GM13977 (cell line): Measurements from ENCODE around the gene TAS2R16.

Source experiments
- DNase-seq: peaks from one replicate; pipeline ENCODE4 v3.0.0; 2012; ENCODE audit warnings: low spot score
- CTCF ChIP-seq: IDR thresholded peaks from 2 replicates; pipeline ENCODE4 v1.5.1; 2012; ENCODE audit warnings: mild to moderate bottlenecking, control low read depth; ENCODE audit not compliant: insufficient read depth; ENCODE audit errors: extremely low read depth, missing control alignments
- in situ Hi-C: fragments of 300-500 bp; cut with MboI; formaldehyde crosslinking; loops from one replicate; pipeline ENCODE4 v1.12.0; 2022; ENCODE audit warnings: low sequenced_read_pairs, low pct_unique_long_range_greater_than_20kb, mixed read lengths, inconsistent platforms; ENCODE audit not compliant: unreplicated experiment

Gene TAS2R16

DNA sequence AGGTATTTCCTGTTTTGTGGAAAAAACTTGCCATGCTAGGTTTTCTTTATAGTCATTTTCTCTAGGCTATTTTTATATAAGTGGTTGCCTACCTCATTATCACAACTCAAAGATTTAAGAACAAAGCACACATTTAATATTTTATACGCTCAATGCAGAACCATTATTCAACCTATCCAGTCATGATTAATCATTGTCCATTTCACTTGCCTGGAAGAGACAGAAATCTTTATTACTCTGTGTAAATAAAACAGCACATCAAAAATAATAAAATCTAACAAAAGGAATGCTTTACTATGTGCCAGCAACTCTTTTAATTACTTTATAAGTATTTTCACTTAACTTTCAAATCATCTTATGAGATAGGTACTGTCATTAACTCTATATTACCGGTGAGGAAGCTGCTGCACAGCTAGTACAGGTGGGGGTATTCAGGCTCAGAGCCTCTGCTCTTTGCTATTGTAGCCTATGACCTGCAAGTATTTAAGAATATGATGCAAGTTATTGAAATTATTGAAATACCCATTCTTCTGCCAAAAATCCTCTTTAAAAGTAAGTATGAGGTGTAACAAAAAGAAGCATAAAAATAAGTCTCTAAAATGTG, 16.4 kb upstream of the TAS2R16 start:
- in situ Hi-C loops = no loop called here
- TF ChIP-seq CTCF = no peak
- no peak for DNase-seq

DNA sequence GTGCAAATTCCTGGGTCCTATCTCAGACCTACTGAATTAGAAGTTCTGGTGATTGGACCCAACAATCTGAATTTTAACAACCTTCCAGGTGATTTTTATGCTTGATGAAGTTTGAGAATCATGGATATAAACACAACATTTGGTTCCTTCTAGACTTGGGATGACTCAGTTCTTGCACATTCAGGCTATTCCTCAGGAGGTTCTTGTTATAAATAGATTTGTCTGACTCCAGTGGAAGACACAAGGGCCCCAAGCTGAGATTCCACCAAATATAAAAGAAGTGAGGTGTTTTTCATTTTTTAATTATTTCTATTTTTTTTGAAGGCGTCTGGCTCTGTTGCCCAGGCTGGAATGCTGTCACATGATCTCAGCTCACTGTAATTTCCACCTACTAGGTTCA, 9.4 kb upstream of the TAS2R16 start:
- DNase-seq = no peak
- in situ Hi-C loops = no loop called here
- no peak for TF ChIP-seq CTCF

GRCh38 chr7:123003539-123004126, 8.1 kb upstream of the TAS2R16 start:
- in situ Hi-C loops = no loop called here
- no peak for DNase-seq
- no peak for TF ChIP-seq CTCF

DNA sequence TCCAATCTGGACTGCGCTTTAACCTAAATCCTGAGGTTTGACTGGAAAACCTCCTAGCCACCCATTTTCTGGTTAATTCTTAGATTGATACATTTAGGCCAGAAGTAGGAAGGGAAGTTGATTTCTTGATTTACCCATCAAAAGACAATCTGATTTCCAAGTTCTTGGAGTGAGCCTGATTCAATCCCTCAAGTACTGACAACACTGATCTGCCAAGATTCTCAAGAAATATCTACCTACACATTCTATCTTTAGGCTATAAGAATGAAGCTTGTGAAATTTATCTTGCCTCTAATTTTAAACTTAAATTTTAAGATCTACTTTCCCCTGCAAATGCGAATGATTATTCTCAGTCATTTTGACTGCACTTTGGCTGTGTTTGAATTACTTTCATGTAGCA, 5.9 kb downstream of the TAS2R16 start:
- in situ Hi-C loops = no loop called here
- no peak for TF ChIP-seq CTCF
- no peak for DNase-seq

DNA sequence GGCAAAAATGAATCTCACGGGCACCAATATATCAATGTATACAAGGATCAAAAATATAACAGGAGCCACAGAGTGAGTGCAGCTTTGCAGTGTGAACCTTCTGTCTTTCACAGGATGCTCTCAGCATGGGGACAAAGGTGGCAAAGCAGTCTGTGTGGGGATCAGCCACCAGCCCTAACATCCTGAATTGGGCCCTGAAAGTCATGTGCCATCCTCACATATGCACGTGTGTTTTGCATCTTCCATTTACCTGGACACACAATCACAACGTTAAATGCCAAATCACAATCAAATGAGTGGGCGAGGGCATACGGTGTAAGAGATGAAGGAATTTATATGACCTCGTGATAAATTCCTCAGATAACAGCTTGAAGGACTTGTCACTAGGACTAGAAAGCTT, 6.5 kb downstream of the TAS2R16 start:
- in situ Hi-C loops = no loop called here
- no peak for TF ChIP-seq CTCF
- DNase-seq = no peak

DNA sequence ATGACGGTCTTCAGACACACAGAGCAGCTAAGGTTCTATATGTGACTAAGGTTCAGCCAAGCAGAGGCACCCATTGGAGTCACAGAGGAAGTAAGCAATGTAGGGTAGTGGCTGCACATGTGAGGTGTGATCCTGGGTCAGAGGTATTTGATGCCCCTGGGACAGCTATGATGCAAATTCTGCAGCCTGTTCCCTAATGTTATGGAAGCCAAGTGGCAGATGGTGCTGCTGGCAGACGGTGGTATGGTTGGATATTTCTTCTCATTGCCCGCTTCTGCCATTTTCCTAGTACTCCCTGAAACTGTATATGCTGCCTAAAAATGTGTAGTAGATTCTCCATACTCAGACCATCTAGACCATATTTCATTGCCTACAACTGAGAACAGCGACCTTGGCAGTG, 7.2 kb downstream of the TAS2R16 start:
- DNase-seq = no peak
- no peak for TF ChIP-seq CTCF
- in situ Hi-C loops = no loop called here
